ENCODE measurements around the gene PPP3CA.
"Not testable (repeated sequence)": the region's sequence is repeated elsewhere in the genome, so short reads cannot be mapped to it uniquely, and the experiment has no call there.

The PPP3CA gene

DNA sequence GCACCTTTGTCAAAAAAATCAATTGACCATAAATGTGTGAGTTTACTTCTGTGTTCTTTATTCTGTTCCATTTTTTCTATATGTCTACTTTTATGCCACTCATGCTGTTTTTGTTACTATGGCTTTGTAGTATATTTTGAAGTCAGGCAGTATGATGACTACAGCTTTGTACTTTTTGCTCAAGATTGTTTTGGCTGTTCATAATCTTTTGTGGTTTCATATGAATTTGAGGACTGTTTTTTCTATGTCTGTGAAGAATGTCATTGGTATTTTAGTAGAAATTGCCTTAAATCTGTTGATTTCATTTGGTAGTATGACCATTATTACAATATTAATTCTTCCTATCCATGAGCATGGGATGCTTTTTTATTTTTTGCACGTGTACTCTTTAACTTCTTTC is 346.8 kb downstream of the PPP3CA start:
- DNase-seq (ENCODE audit: low spot score): no peak

DNA sequence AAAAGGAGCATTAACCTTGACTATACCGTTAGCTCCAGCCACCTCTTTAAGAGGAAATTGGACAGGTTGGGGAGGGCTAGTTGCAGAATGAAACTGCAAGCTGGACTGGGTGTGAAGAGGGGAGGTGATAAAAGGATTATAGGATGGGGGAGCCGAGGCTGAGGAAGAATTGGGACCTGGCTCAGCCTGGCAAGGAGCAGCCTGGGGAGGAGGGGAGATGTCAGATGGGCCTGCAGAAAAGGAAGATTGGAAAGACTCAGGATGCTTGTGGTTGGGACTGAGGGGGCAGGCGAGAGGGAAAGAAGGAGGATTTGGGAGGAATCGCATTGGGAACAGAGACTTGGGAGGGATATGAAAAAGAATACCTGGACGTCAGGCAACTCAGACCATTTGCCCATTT is 351.7 kb downstream of the PPP3CA start:
- no peak for DNase-seq (ENCODE audit: low spot score)

- DNase-seq (ENCODE audit: low spot score): not testable (repeated sequence)
These were observed 352.3 kb downstream of the PPP3CA start for GRCh38 chr4:100995002-100995401.

DNA sequence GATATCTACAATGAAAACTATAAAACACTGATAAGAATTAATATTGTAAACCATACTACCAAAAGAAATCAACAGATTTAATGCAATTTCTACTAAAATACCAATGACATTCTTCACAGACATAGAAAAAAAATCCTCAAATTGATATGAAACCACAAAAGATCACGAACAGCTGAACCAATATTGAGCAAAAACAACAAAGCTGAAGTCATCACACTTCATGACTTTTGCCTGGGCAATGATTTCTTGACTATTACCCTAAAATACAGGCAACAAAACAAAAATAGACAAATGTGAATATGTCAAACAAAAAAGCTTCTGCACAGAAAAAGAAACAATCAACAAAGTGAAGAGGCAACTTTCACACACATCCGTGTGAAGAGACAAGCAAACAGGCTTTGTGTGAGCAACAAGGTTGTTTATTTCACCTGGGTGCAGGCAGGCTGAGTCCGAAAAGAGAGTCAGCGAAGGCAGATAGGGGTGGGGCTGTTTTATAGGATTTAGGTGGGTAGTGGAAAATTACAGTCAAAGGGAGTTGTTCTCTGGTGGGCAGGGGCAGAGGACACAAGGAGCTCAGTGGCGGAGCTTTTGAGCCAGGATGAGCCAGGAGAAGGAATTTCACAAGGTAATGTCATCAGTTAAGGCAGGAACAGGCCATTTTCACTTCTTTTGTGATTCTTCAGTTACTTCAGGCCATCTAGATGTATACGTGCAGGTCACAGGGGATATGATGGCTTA is 355.8 kb downstream of the PPP3CA start:
- DNase-seq (ENCODE audit: low spot score): not testable (repeated sequence)

DNA sequence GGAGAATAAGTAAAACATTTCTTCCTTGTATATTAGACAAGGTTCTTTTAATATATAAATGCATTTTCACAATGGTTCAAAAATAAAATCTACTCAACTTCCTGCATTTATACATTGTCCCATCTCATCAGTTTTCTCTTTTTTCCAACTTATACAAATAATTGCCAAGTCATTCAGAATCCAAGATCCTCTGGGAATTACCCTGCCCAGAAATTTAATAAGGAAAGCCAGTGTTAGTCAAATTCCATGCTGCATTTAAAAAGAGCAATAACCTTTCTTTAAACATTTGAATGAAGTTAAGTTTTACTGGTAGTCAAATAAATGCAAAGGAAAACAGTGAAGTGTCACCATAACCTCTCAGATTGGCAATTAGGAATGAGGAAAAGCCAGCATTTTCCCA is 357.9 kb downstream of the PPP3CA start:
- no peak for DNase-seq (ENCODE audit: low spot score)

- no peak for DNase-seq (ENCODE audit: low spot score)
These were observed 358.4 kb downstream of the PPP3CA start for GRCh38 chr4:100988876-100989275.

GRCh38 chr4:100986360-100986868 is 360.9 kb downstream of the PPP3CA start:
- no peak for DNase-seq (ENCODE audit: low spot score)

GRCh38 chr4:100985576-100985975 is 361.8 kb downstream of the PPP3CA start:
- DNase-seq (ENCODE audit: low spot score): no peak

GRCh38 chr4:100984901-100985300 is 362.4 kb downstream of the PPP3CA start:
- no peak for DNase-seq (ENCODE audit: low spot score)

DNA sequence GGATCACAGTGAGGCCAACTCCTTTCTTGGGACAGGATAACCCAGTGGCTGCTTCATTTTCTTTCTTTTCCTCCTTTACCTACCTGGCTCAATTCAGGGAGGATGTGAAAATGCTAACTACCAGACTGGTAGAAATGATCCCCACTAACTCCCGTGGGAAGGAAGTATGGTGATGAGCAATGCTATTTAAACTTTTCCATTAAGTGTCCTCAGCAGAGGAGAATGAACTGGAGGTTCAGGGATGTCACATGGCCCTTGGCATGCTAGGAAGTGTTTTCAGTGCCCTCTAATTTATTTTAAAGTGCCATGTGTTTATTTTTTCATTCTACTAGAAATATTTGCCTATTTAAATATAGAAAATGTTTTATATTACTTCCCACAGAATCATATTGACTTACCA is 363.9 kb downstream of the PPP3CA start:
- DNase-seq (ENCODE audit: low spot score): no peak

GRCh38 chr4:100982345-100982744 is 365.0 kb downstream of the PPP3CA start:
- DNase-seq (ENCODE audit: low spot score): no peak

- no peak for DNase-seq (ENCODE audit: low spot score)
These were observed 365.7 kb downstream of the PPP3CA start for GRCh38 chr4:100981447-100982204.

GRCh38 chr4:100979736-100980135 is 367.6 kb downstream of the PPP3CA start:
- DNase-seq (ENCODE audit: low spot score): no peak

GRCh38 chr4:100977746-100978397 is 369.5 kb downstream of the PPP3CA start:
- no peak for DNase-seq (ENCODE audit: low spot score)

- no peak for DNase-seq (ENCODE audit: low spot score)
These were observed 370.1 kb downstream of the PPP3CA start for GRCh38 chr4:100977274-100977673.
